ENCODE data around the gene CAMK1D.

DNA sequence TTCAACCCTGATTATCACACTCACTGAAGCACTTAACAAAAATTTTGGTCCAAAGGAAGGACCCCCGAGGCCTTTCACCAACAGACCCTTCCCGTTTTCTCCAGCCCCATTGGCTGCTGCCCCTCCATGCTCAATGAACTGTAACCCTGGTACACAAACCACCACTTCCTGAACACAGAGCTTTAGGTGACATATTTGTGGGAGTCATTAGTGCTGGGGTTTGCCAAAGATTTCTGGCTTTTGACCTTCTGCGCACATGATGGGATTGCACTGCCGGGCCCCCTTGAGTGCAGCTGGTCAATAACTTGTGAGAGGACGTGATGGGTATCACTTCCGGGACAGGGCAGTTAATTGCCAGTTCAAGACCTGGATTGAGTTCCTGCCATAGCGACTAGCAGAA is 9.0 kb upstream of the CAMK1D start:
- TF ChIP-seq POLR2A (IDR thresholded peaks at IDR 0.05) = no peak
- no peak for TF ChIP-seq POLR2AphosphoS5 (IDR thresholded peaks at IDR 0.05)
